Peyer's patch (tissue), 4 donors: ENCODE data around the gene PRAMEF9.
"Not testable (repeated sequence)": the region's sequence is repeated elsewhere in the genome, so short reads cannot be mapped to it uniquely, and the experiment has no call there.

Experiments
- CTCF ChIP-seq, 6 experiments: fragments of 450-650 bp in 4 of 6; fragments of 200-600 bp in 2 of 6; sonication (generic) in 1 of 6; IDR thresholded peaks; one replicate each; pipeline ENCODE4 v1.5.1; 2017 to 2019; ENCODE audit warnings: antibody characterized with exemption in 6 of 6, mild to moderate bottlenecking in 3 of 6, moderate library complexity in 1 of 6
- POLR2A ChIP-seq, 2 donors: fragments of 450-650 bp; IDR thresholded peaks; one replicate each; pipeline ENCODE4 v1.5.1; 2017; ENCODE audit warnings: antibody characterized with exemption in 2 of 2, mild to moderate bottlenecking in 2 of 2, moderate library complexity in 2 of 2

- TF ChIP-seq CTCF, POLR2A (IDR thresholded peaks at IDR 0.05): not testable (repeated sequence)
Observed at GRCh38 chr1:13171548-13171947, at the start of gene PRAMEF9.
